RPMI7951 (cell line): ENCODE data around the gene FHIT. TPM values are rescaled to one million over a fixed set of nuclear protein-coding genes. Genes with fewer than 3 reads are reported as not detected.
"Not testable (repeated sequence)": the region's sequence is repeated elsewhere in the genome, so short reads cannot be mapped to it uniquely, and the experiment has no call there.

ENCODE experiments used
- DNase-seq: peaks from one replicate; pipeline ENCODE4 v3.0.0-alpha.2; 2012; ENCODE audit warnings: low read depth
- total RNA-seq: library from RNA; depleted of rRNA; stranded (reverse); fragments of >200 nt; shearing (Covaris generic); gene quantifications from 2 replicates; pipeline ENCODE4 v1.2.3, GENCODE V29; 2014

The FHIT gene
- total RNA-seq, 1 experiment from 2014 or later, result 2.4 TPM

- no peak for DNase-seq
Observed at GRCh38 chr3:59938828-59939227, 1312.4 kb downstream of the FHIT start.

- no peak for DNase-seq
Observed at GRCh38 chr3:59937201-59937600, 1314.1 kb downstream of the FHIT start.

- DNase-seq, result no peak
Observed at GRCh38 chr3:59936472-59936871, 1314.8 kb downstream of the FHIT start.

- no peak for DNase-seq
Observed at GRCh38 chr3:59935025-59935424, 1316.2 kb downstream of the FHIT start.

- not testable (repeated sequence) for DNase-seq
Observed at GRCh38 chr3:59934560-59934959, 1316.7 kb downstream of the FHIT start.

GRCh38 chr3:59930170-59930569 lies 1321.1 kb downstream of the FHIT start:
- DNase-seq, result no peak

- DNase-seq, result no peak
Observed at GRCh38 chr3:59927056-59927455, 1324.2 kb downstream of the FHIT start.

- no peak for DNase-seq
Observed at GRCh38 chr3:59925946-59926345, 1325.3 kb downstream of the FHIT start.

- DNase-seq, result no peak
Observed at GRCh38 chr3:59922192-59922591, 1329.1 kb downstream of the FHIT start.

GRCh38 chr3:59920822-59921221 lies 1330.4 kb downstream of the FHIT start:
- DNase-seq, result no peak

GRCh38 chr3:59919586-59919985 lies 1331.7 kb downstream of the FHIT start:
- DNase-seq, result no peak

- DNase-seq, result no peak
Observed at GRCh38 chr3:59914251-59914650, 1337.0 kb downstream of the FHIT start.

- DNase-seq, result no peak
Observed at GRCh38 chr3:59913645-59914044, 1337.6 kb downstream of the FHIT start.

- no peak for DNase-seq
Observed at GRCh38 chr3:59908701-59909100, 1342.6 kb downstream of the FHIT start.

- no peak for DNase-seq
Observed at GRCh38 chr3:59908280-59908679, 1343.0 kb downstream of the FHIT start.

- no peak for DNase-seq
Observed at GRCh38 chr3:59904296-59904695, 1347.0 kb downstream of the FHIT start.

- DNase-seq, result no peak
Observed at GRCh38 chr3:59899061-59899460, 1352.2 kb downstream of the FHIT start.

GRCh38 chr3:59895972-59896371 lies 1355.3 kb downstream of the FHIT start:
- DNase-seq, result no peak

- no peak for DNase-seq
Observed at GRCh38 chr3:59894425-59895121, 1356.7 kb downstream of the FHIT start.

GRCh38 chr3:59890639-59891038 lies 1360.6 kb downstream of the FHIT start:
- DNase-seq, result no peak

- DNase-seq, result no peak
Observed at GRCh38 chr3:59886790-59887189, 1364.5 kb downstream of the FHIT start.

GRCh38 chr3:59885899-59886400 lies 1365.3 kb downstream of the FHIT start:
- no peak for DNase-seq

- DNase-seq, result no peak
Observed at GRCh38 chr3:59885101-59885500, 1366.2 kb downstream of the FHIT start.

- DNase-seq, result no peak
Observed at GRCh38 chr3:59884409-59884808, 1366.8 kb downstream of the FHIT start.
